Body of pancreas (tissue), 4 donors: ENCODE measurements around the gene RARA. TPM values are rescaled to one million over a fixed set of nuclear protein-coding genes. Genes with fewer than 3 reads are reported as not detected.

Experiments used
- ATAC-seq: fragments of 150-250 bp; one replicate; pipeline ENCODE4 v1.9.1; 2016
- DNase-seq, 4 donors: peaks; one replicate each; pipeline ENCODE4 v3.0.0-alpha.2; 2019
- H3K27ac ChIP-seq, 4 donors: fragments of 200-600 bp; sonication (generic); 1 replicate in 3 of 4; 2 replicates in 1 of 4; pipeline versions ENCODE4 v1.5.1 to v1.6.1; 2016 to 2019; ENCODE audit warnings: mild to moderate bottlenecking in 1 of 4, mixed read lengths in 1 of 4, moderate library complexity in 1 of 4
- H3K27me3 ChIP-seq, 2 donors: fragments of 200-600 bp; sonication (generic); one replicate each; pipeline ENCODE4 v1.6.0; 2016; ENCODE audit warnings: mild to moderate bottlenecking in 1 of 2
- H3K36me3 ChIP-seq, 2 donors: fragments of 200-600 bp; sonication (generic); replicated peaks in 1 of 2; 2 replicates each; pipeline ENCODE4 v1.5.1; 2016; ENCODE audit warnings: low read depth in 2 of 2; ENCODE audit not compliant: insufficient read depth in 1 of 2
- H3K4me1 ChIP-seq: fragments of 200-600 bp; sonication (generic); one replicate; pipeline ENCODE4 v1.6.0; 2016
- H3K4me3 ChIP-seq, 2 donors: fragments of 200-600 bp; sonication (generic); 1 replicate in 1 of 2; 2 replicates in 1 of 2; pipeline ENCODE4 v1.5.1; 2016 to 2019
- H3K9me3 ChIP-seq, 3 donors: fragments of 200-600 bp; sonication (generic); 1 replicate in 2 of 3; 2 replicates in 1 of 3; pipeline ENCODE4 v1.5.1; 2016
- CTCF ChIP-seq, 7 experiments: fragments of 450-650 bp in 4 of 7; fragments of 200-600 bp in 3 of 7; sonication (generic) in 3 of 7; IDR thresholded peaks; one replicate each; pipeline ENCODE4 v1.5.1; 2016 to 2019; ENCODE audit warnings: antibody characterized with exemption in 7 of 7
- POLR2A ChIP-seq, 3 donors: fragments of 450-650 bp; IDR thresholded peaks; one replicate each; pipeline ENCODE4 v1.6.1; 2016; ENCODE audit warnings: antibody characterized with exemption in 3 of 3, mild to moderate bottlenecking in 2 of 3
- WGBS, 2 donors: methylation state at CpG; one replicate each; pipeline ENCODE4 v1.1.5; 2017; 5-methylcytosine and 5-hydroxymethylcytosine counted together
- intact Hi-C: fragments of 100-400 bp; cut with DNase I; formaldehyde crosslinking; loops from one replicate; pipeline ENCODE4 v1.15.1; 2023
- total RNA-seq, 2 donors: library from RNA; depleted of rRNA; stranded (reverse); fragments of >200 nt; gene quantifications; one replicate each; pipeline ENCODE4 v1.1.0, GENCODE V29; 2016

Gene RARA
- total RNA-seq, 2 donors from 2014 or later, result 11.4 to 13.8 TPM

- Histone ChIP-seq H3K4me1 (peaks cover 18% of the 10 kb centered on the region), H3K27me3 (no peaks in the 10 kb centered on the region), H3K9me3 (no peaks in the 10 kb centered on the region), H3K4me3 (peak overlapping the region in 1 of 2 donors; percentile 31), H3K27ac (no peak overlapping the region), H3K36me3 (no peaks in the 10 kb centered on the region)
- peak in 1 of 4 donors; percentile 52 for DNase-seq
- intact Hi-C loops, result loop anchor here (5.0 to 10.0 kb wide), 3 partner anchors 72 to 202 kb away; partner anchors contain the start of gene CCR7
- peak; percentile 58 for ATAC-seq
- peak in 1 of 3 donors; percentile 0 for TF ChIP-seq POLR2A (IDR thresholded peaks at IDR 0.05)
- TF ChIP-seq CTCF (IDR thresholded peaks at IDR 0.05), result no peak
- 0 to 3% methylated on average over 12 to 90 of the region's 91 CpGs for WGBS, 2 donors
Measured at GRCh38 chr17:40363111-40363827, 54.3 kb downstream of the RARA start.

GRCh38 chr17:40364121-40364861 lies 55.3 kb downstream of the RARA start, which contains the start of gene GJD3:
Gene GJD3, minus strand, starts transcription at chr17:40364737. Its CDS starts 922 bp downstream, at chr17:40363815.
- intact Hi-C loops, result loop anchor here (5.0 to 10.0 kb wide), 3 partner anchors 71 to 201 kb away; partner anchors contain the start of gene CCR7
- no peaks in the 10 kb centered on the region for H3K9me3 ChIP-seq
- DNase-seq (no peak), ATAC-seq (no peak)
- no peak within 1 kb of the TSS for H3K4me3 ChIP-seq
- WGBS, 2 donors, result 69 to 73% methylated on average over 21 of the region's 22 CpGs
- no peaks in the 10 kb centered on the region for H3K36me3 ChIP-seq
- no peak for TF ChIP-seq CTCF (IDR thresholded peaks at IDR 0.05)
- TF ChIP-seq POLR2A (IDR thresholded peaks at IDR 0.05), result no peak
- peaks cover 13% of the 10 kb centered on the region for H3K4me1 ChIP-seq
- no peak within 1 kb of the TSS for H3K27ac ChIP-seq
- H3K27me3 ChIP-seq, result no peaks in the 10 kb centered on the region

- intact Hi-C loops, result loop anchor here (5.0 to 10.0 kb wide), 3 partner anchors 70 to 200 kb away; partner anchors contain the start of gene CCR7
- Histone ChIP-seq H3K27ac (no peak overlapping the region), H3K27me3 (no peaks in the 10 kb centered on the region), H3K4me1 (peaks cover 13% of the 10 kb centered on the region), H3K36me3 (no peaks in the 10 kb centered on the region), H3K9me3 (no peaks in the 10 kb centered on the region), H3K4me3 (no peak overlapping the region)
- WGBS, 2 donors, result 92 to 97% methylated on average over 6 to 9 of the region's 9 CpGs
- DNase-seq, result no peak
- no peak for ATAC-seq
- TF ChIP-seq CTCF (IDR thresholded peaks at IDR 0.05) (no peak), POLR2A (IDR thresholded peaks at IDR 0.05) (no peak)
Measured at GRCh38 chr17:40364906-40365305, 55.9 kb downstream of the RARA start.

GRCh38 chr17:40366076-40366860 lies 57.3 kb downstream of the RARA start:
- no peak for ATAC-seq
- H3K9me3 ChIP-seq, result no peaks in the 10 kb centered on the region
- 94% methylated on average over 8 to 16 of the region's 18 CpGs for WGBS, 2 donors
- H3K4me1 ChIP-seq, result peaks cover 13% of the 10 kb centered on the region
- no peak overlapping the region for H3K4me3 ChIP-seq
- H3K27ac ChIP-seq, result no peak overlapping the region
- H3K27me3 ChIP-seq, result no peaks in the 10 kb centered on the region
- TF ChIP-seq CTCF (IDR thresholded peaks at IDR 0.05) (no peak), POLR2A (IDR thresholded peaks at IDR 0.05) (no peak)
- no peak for DNase-seq
- H3K36me3 ChIP-seq, result no peaks in the 10 kb centered on the region
- intact Hi-C loops, result loop anchor here (10.0 kb wide), 2 partner anchors 69 to 199 kb away; partner anchors contain the start of gene CCR7
